KBM-7 (cell line): ENCODE data around the gene ADCY5.
"Not testable (repeated sequence)": the region's sequence is repeated elsewhere in the genome, so short reads cannot be mapped to it uniquely, and the experiment has no call there.

Experiments used
- DNase-seq: peaks from one replicate; pipeline ENCODE4 v3.0.0-alpha.2; 2015
- in situ Hi-C: fragments of 300-500 bp; cut with MboI; formaldehyde crosslinking; loops from 2 replicates; pipeline ENCODE4 v1.14.3; 2020; ENCODE audit warnings: low sequenced_read_pairs, low pct_unique_long_range_greater_than_20kb, mixed read lengths

The ADCY5 gene

DNA sequence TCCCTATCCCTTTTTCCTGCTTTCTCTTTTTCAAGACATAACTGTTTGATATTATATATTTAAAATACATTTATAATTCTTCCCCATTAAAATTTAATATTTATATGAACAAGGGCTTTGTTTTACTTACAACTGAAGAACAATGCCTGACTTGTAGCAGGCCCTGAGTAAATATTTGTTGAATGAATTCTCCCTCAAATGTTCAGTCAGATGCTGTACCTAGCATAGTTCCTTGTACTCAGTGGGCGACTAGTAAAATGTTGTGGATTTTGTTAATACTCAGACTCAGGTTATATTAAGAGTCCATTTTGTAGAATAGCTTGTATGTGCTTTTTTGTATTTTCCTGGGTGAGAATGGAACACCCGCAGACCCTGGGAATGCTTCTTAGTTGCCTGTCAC lies 178.1 kb downstream of the ADCY5 start:
- in situ Hi-C loops: no loop called here
- no peak for DNase-seq

DNA sequence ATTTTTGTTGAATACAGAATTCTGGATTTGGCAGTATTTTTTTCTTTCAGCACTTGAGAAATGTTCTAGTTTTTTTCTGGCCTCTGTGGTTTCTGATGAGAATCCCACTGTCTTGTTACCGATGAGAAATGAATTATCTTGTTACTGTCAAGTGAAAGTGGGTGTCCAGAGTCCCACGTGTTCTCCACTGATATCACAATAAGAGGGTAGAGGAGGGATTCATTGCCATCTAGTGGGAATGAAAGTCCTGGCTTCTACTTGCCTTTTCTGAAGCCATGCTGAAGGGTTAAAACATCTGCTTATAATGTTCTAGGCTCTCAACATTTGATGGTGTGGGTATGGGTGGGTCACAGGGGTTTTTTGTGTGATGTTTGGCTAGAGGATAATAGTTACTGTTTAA lies 181.1 kb downstream of the ADCY5 start:
- DNase-seq: no peak
- in situ Hi-C loops: no loop called here

DNA sequence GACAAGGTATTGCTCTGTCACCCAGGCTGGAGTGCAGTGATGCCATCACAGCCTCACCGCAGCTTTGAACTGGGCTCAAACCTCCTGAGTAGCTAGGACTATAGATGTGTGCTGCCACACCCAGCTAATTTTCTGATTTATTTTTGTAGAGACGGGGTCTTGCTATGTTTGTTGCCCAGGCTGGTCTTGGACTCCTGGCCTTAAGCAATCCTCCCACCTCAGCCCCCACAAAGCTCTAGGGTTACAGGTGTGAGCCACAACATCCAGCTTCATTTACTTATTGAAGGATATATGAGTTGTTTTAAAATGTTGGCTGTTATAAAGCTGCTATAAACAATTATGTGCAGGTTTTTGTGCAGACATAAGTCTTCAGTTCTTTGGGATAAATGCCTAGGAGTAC lies 184.9 kb downstream of the ADCY5 start:
- in situ Hi-C loops: no loop called here

DNA sequence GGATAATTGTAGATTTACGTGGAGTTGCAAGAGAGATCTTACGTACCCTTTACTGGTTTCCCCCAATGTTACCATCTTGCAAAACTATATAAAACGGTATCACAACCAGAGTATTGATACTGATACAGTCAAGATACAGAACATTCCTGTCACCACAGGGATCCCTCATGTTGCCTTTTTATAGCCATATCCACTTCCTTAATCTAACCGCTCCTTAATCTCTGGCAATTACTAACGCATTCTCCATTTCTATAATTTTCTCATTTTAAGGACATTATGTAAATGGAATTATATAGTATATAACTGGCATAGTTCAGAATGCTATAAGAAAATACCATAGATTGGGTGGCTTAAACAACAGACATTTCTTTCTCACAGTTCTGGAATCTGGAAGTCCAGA lies 186.0 kb downstream of the ADCY5 start:
- in situ Hi-C loops: no loop called here
- no peak for DNase-seq

More for the DNA sequence above, 184.9 kb downstream of the ADCY5 start:
- no peak for DNase-seq

DNA sequence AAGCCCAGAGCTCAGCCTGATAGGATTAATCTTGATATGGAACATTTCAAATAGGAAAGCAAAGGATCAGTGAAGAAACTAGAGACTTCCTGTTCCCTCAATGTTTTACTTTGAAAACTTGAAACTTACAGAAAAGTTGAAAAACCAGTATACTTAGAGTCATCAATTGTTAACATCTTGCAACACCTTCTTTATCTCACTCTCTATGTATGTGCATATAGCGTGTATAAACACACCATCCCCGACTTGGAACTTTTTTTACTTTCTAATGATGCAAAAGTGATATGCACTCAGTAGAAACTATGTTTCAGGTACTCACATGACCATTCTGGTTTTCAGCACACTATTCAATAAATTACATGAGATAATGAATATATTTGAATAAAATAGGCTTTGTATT lies 186.7 kb downstream of the ADCY5 start:
- in situ Hi-C loops: no loop called here

DNA sequence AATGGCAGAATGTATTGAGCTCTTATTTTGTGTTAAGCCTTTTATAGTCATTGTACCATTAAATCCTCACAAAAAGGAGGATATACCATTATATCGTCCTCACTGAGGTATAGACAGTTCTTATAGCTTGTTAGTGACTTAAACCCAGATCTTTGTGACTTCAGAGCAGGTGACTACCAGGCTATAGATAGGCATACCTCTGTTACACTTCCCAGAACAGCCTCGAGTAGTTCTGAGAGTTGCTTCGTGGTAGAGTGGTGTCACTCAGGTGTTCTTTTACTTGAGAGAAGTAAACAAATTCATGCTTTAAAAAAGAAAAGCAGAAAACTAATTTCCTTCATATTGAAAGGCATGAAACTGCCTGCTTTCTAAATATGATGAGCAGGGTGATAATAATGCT lies 187.2 kb downstream of the ADCY5 start:
- DNase-seq: no peak
- in situ Hi-C loops: no loop called here

More for the DNA sequence above, 186.7 kb downstream of the ADCY5 start:
- DNase-seq: no peak

DNA sequence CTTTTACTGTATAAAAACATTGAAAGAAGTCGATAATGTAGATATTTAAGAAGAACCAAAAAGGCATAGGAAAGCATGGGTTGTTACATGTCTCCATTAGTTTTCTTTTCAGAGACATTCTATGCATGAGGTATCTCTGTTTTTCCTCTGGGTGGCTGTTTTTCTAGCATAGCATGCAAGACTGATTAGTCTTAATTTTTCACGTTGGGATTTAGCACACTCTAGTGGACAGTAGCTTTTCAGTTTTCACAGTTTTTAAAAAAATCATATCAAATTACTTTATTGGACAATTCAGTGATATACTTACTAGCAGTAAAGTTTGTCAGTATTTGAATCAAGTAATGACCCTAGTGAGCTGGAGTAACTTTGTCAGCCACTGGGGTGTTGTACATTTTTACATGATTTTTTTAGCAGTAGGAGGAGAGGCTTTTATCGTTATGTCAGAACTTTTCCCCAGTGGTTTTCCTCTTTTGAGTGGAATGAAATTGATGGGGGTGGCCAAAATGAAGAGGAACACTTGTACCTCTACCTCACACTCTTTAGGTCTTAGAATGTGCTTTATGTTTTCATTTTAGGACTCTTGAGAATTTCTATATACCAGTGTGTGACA lies 190.0 kb downstream of the ADCY5 start:
- in situ Hi-C loops: no loop called here
- peak; percentile 65 for DNase-seq

DNA sequence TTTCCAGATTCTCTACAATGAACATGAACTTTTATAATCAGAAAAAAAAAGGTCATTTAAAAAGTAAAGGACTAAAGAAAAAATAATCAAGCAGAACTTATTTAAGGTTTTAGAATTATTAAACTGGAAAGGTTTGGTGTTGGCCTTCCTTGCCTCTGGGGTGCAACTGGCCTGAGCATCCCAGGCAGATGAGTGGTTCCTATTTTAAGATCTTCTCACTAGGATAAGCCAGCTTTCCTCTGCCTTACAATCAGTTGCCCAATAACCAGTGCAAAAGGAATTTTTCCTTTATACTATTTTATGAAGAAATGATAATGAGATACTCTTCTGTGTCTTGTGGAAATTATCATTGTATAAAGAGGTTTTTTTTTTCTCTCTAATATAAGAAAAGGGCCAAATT lies 190.5 kb downstream of the ADCY5 start:
- no peak for DNase-seq
- in situ Hi-C loops: no loop called here

DNA sequence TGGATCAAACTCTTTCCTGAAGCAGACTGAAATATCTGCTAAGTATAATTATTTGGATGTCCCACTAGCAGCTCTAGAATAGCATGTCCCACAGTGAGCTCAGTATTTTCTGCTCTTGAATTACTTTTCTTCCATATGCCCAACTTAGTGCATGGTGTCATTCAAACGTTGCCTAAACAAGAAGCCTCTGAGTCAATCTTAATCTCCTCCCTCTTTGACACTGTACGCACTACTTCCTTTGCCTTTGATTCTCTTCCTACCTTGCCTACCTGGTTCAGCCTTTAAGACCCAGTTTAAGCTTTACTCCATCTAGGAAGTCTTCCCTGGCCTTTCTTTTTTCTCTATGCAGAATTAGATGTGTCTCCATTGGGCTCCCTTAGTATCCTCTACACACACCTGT lies 192.6 kb downstream of the ADCY5 start:
- in situ Hi-C loops: no loop called here
- DNase-seq: no peak

DNA sequence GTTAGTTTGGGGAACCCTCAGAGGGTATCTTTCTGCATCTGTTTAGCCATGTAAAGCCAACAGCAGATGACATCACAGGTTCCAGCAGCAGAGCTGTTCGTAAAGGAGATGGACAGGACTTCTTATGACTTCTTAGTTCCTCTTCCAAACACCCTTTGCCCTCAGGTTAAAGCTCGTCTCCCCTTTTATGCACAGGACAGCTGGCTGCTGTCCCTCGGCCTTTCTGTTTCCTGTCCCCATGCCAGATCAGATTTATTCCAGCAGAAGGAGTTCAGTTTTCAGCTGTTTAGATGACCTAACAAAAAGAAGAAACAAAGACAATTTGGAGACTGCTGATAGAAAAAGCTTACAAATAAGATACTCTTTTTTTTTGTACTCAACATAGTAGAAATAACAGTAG lies 202.0 kb downstream of the ADCY5 start:
- no peak for DNase-seq
- in situ Hi-C loops: no loop called here

DNA sequence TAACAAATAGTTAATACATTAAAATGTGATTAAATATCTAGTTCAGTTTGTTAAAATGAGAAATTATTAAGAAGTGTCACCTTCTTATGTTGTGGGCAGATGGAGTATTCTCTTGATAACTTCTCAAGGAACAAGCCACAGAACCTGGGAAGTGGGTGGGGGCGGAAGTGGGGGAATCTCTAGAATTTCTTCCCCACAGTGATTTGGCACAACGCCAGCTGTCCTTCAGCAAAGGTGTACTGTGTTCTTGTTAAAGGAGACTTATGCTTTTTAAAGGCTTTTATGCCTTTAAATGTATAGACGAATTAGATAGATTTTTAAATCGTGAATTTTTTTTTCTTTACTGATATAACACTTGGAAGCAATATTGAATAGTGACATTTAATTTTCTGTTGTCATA lies 204.8 kb downstream of the ADCY5 start:
- DNase-seq: no peak
- in situ Hi-C loops: no loop called here

DNA sequence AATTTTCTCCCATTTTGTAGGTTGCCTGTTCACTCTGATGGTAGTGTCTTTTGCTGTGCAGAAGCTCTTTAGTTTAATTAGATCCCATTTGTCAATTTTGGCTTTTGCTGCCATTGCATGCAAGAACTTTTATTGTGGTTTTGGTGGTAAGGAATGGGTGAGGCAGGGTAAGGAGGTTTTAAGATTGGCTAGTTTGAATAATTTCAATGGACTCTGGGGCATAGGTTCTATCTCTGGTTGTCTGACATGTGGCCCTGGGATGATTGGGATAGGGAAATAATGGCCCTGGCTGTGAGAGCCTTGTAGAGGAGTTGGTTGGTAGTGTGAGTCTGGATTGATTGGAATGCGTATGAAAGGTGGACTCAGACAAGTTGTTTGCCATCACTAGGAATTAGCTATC lies 209.1 kb downstream of the ADCY5 start:
- DNase-seq: no peak
- in situ Hi-C loops: no loop called here

DNA sequence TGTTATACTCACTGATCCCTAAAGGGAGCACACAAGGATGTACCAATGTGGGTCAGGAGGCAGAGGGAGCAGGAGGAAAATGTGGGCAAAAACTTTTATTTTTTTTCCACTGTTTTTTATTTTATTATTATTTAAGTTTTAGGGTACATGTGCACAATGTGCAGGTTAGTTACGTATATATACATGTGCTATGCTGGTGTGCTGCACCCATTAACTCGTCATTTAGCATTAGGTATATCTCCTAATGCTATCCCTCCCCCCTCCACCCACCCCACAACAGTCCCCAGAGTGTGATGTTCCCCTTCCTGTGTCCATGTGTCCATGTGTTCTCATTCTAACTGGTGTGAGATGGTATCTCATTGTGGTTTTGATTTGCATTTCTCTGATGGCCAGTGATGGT lies 209.7 kb downstream of the ADCY5 start:
- DNase-seq, in situ Hi-C loops: not testable (repeated sequence)

DNA sequence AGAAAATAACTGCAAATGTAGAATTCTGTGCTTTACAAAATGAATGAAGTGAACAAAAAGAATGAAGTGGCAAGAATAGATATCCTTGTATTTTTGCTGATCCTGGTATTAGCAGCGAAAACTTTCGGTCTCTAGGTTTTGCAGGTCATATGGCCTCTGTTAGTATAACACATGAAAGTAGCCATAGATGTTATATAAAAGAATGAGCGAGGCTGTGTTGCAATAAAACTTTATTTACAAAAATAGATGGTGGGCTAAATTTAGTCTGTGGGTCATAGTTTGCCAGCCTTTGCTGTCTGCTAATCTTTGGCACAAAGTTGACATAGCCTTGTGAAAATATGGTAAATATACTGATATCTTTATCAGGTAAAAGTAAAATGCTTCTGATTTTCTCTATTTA lies 212.0 kb downstream of the ADCY5 start:
- in situ Hi-C loops: no loop called here
- DNase-seq: no peak
